Kidney glomerular epithelial cell (primary cell): Measurements from ENCODE around the gene ZNF746.
"Not testable (repeated sequence)": the region's sequence is repeated elsewhere in the genome, so short reads cannot be mapped to it uniquely, and the experiment has no call there.

ENCODE experiments used
- DNase-seq: peaks from one replicate; lab custom pipeline; 2025; lab: John Stamatoyannopoulos, UW

ZNF746 gene

GRCh38 chr7:149497467-149498261 lies at the start of gene ZNF746:
Gene ZNF746 (minus strand): TSS chr7:149497809. CDS start chr7:149497536, 273 bp downstream.
- peak; percentile 54 for DNase-seq

DNA sequence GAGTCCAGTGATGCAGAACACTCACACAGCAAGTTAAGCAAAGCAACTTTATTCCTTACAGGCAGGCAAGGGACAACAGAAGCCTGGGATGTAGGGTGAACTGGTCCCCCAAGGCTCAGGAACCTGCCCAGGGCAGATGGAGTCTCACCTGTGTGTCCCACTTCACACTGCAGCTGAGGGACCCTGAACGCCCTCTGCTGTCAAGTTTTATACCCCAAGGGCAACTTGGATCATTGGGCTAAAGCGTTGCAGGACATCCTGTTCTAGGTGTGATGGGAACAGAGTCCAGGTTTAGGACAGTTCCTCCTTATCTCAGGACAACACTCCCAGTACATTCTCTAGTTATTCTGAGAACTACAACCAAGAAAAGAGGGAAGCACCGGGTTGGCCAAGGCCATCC lies 49.5 kb upstream of the ZNF746 start:
- no peak for DNase-seq

GRCh38 chr7:149546331-149546730 lies 48.7 kb upstream of the ZNF746 start:
- DNase-seq, result no peak

DNA sequence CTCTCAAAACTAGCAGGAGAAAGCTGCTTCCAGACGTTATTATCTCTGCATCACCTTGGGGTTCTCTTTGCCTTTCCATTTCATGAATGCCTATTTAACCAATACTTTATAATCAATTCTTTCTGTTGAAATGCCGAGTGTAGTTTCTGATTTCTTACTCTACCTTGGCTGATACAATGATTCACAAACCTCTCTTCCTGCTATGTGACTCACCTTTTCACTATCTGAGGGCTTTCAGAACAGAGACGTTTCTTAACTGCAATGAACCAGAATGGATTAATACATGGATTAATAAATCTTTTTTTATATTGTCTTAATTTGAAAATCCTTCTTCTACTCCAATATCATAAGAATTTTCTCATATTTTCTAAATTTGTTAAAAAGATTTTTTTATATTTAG lies 46.4 kb upstream of the ZNF746 start:
- DNase-seq, result no peak

DNA sequence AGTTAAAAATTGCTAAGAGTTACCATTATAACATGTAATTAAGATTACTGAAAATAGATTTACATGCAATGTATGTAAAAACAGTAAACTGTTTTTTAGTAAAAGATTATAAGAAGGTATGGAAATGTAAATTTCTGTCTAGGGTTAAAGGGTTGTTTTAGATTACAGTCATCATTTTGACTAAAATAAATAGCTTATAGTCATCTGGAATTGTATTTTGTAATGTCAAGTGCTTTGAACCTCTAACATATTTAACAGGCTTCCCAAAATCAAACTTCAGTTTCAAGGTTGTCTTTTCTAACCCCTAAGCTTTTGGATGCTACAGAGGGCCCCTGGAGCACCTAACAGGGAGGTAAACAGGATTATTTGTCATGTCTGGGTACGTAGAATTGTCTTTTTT lies 35.0 kb upstream of the ZNF746 start:
- DNase-seq, result no peak

DNA sequence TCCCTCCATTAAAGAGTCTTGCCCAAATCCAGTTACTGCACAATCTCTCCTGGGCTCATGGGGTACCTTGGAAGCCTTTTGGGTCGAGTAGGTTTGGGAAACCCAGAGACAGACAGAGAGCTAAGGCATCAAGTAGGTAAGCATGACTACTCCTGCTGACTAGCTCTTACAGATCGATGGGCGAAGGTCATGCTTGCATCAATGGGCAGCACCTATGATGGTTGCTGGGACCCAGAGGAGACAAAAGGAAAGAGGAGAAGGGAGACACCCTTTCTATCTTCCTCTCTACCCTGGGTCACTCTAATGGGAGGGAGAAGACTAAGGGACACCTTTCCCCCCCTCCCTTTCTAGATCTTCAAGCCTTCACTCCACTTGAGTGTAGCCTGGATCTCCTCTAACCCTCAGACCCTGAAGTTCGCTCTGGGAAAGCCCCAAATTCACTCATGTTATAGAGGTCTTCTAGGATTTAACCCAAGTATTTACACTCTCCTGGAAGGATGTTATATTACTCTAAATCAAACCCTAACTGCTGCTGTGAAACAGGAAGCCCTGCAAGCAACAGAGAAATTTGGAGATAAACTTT lies 31.6 kb upstream of the ZNF746 start:
- no peak for DNase-seq

- no peak for DNase-seq
Observed at GRCh38 chr7:149527414-149527813, 29.8 kb upstream of the ZNF746 start.

- DNase-seq, result no peak
Observed at GRCh38 chr7:149525280-149525679, 27.7 kb upstream of the ZNF746 start.

GRCh38 chr7:149524394-149524793 lies 26.8 kb upstream of the ZNF746 start:
- no peak for DNase-seq

GRCh38 chr7:149510248-149510647 lies 12.6 kb upstream of the ZNF746 start:
- DNase-seq, result no peak

- DNase-seq, result no peak
Observed at GRCh38 chr7:149509774-149510173, 12.2 kb upstream of the ZNF746 start.

- no peak for DNase-seq
Observed at GRCh38 chr7:149505551-149505950, 7.9 kb upstream of the ZNF746 start.

DNA sequence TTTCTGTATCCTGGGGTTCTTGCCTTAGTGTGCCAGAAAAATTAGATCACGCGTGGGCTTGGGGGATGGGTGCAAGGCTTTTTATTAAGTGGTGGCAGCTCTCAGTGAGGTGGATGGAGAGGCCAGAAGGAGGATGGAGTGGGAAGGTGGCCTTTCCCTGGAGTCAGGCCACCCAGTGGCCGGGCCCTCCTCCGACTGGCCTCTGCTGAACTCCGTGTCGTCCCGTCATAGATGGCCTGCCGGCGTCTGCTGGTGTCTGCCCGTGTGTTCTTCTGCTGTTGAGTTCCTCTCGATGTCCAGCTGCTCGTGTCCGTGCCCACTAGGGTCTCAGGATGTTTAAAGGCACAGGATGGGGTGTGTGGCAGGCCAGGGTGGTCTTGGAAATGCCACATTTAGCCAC lies 4.0 kb upstream of the ZNF746 start:
- no peak for DNase-seq

GRCh38 chr7:149500910-149501309 lies 3.3 kb upstream of the ZNF746 start:
- DNase-seq, result no peak

- no peak for DNase-seq
Observed at GRCh38 chr7:149500201-149500600, 2.6 kb upstream of the ZNF746 start.

- DNase-seq, result no peak
Observed at GRCh38 chr7:149498811-149499210, 1.2 kb upstream of the ZNF746 start.

DNA sequence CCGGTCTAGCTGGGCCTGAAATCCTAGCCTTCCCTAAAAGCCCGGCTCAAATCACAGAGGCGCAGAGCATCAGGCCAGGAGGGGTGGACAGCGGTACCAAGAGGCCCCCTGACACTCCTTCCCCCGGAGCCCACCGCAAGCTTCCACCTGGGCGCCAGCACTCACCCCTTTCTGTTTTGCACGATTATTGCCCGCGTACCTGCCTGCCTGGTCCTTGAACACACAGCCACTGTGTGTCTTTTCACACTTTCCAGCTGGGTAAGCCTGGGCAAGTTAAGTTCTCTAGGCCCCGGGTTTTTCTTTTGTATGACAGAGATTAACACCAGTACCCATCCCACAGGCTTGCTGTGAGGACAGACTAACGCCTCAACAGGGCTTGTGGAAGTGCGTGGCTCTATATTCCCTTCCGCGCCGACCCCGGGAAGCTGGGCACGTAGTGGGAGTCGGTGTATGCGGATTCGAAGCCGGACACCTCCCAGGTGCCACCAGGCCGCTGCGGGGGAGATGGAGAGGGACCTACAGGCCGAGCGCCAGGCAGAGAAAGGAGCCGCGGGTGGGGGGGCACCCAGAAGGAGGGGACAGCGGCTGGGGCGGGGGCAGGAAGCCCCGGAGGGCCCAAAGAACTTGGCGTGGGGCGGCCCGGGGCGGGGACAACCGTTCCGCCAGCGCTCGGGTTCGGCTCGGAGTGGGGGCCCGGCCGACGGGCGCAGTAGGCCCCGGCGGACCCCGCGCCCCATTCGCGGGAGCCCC lies 792 bp downstream of the ZNF746 start:
- DNase-seq, result no peak

DNA sequence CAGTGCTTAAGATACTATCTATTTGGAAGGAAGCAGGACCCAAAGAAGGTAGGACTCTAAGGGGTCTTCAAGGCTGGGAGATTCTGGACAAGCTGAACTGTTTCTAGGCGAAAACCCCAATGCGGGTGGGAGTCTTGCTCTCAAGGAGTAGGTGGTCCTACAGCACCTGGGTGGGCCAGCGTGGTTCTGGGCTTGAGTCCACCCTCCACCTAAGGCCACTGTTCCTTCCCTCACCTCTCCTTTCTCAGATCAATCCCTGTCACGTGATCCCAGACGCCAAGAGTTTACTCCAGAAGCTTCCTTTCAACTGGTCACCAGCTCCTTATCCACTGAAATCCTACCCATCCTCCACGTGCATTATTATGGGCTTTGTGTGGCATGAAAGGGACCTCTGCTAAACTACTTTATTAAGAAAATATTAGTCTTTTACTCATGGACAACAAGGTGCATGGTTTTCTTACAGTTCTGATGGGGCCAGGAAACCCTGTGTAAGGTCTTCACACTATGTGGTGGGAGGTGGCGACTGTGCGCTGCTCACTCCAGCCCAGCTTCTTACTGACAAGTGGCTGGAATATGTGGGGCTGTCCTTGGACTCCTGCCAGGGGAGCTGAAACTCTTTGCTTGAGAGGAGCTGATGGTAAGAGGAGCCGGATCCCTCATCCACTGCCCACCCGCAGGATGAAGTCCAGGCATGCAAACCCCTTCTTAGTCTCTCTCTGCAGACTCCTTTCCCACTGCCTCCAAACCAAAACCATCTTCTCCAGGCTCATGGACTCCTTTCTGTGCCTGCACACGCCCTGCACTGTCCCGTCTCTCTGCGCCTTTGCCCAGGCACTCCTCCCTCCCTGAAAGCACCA lies 1.6 kb downstream of the ZNF746 start:
- peak; percentile 77 for DNase-seq

- peak; percentile 17 for DNase-seq
Observed at GRCh38 chr7:149494738-149495368, 2.8 kb downstream of the ZNF746 start.

DNA sequence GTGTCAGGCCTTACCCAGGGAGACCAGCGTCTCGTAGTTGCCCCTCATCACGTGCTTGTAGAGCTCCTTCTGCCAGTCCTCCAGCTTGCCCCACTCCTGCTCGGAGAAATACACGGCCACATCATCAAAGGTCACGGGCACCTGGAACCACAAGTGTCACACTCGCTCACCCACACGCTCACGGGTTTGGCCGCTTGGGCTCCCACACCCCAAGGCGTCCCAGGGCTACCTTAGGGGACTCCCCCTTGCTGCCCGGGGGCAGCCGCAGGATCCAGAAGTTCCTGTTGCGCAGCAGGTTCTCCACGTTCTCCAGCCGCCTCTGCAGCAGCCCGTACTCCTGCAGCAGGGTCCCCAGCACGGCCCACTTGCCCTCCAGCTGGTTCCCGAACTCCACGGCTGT lies 3.6 kb downstream of the ZNF746 start:
- DNase-seq, result not testable (repeated sequence)

- no peak for DNase-seq
Observed at GRCh38 chr7:149493366-149493765, 4.2 kb downstream of the ZNF746 start.
